Glutamatergic neuron (in vitro differentiated cells): Measurements from ENCODE around the gene KIF6. TPM values are rescaled to one million over a fixed set of nuclear protein-coding genes. Genes with fewer than 3 reads are reported as not detected.

Experiments used
- DNase-seq: peaks from one replicate; pipeline ENCODE4 v3.0.0; 2022
- H3K27ac Mint-ChIP-seq: one replicate; pipeline ENCODE4 v1.8.0; 2020; ENCODE audit warnings: mild to moderate bottlenecking, mixed read lengths, inconsistent platforms; ENCODE audit not compliant: unreplicated experiment
- H3K27me3 Mint-ChIP-seq: one replicate; pipeline ENCODE4 v1.8.0; 2020; ENCODE audit warnings: mild to moderate bottlenecking, moderate library complexity, mixed read lengths, inconsistent platforms; ENCODE audit not compliant: unreplicated experiment
- H3K36me3 Mint-ChIP-seq: one replicate; pipeline ENCODE4 v1.8.0; 2020; ENCODE audit warnings: mild to moderate bottlenecking, mixed read lengths, inconsistent platforms; ENCODE audit not compliant: unreplicated experiment
- H3K4me1 Mint-ChIP-seq: one replicate; pipeline ENCODE4 v1.8.0; 2020; ENCODE audit warnings: mild to moderate bottlenecking, low read depth, mixed read lengths, inconsistent platforms; ENCODE audit not compliant: unreplicated experiment
- H3K4me3 Mint-ChIP-seq: one replicate; pipeline ENCODE4 v1.8.0; 2020; ENCODE audit warnings: mild to moderate bottlenecking, mixed read lengths, inconsistent platforms; ENCODE audit not compliant: unreplicated experiment
- H3K9me3 Mint-ChIP-seq: one replicate; pipeline ENCODE4 v1.8.0; 2020; ENCODE audit warnings: mild to moderate bottlenecking, moderate library complexity, mixed read lengths, inconsistent platforms; ENCODE audit not compliant: unreplicated experiment
- CTCF ChIP-seq: fragments of 200-600 bp; sonication (generic); IDR thresholded peaks from one replicate; pipeline ENCODE4 v1.5.0; 2021; ENCODE audit not compliant: partially characterized antibody, unreplicated experiment
- long read RNA-seq: library from polyadenylated mRNA; unstranded; transcript quantifications from one replicate; pipeline ENCODE4 v2.0.0, GENCODE V29; 2020; ENCODE audit not compliant: unreplicated experiment
- total RNA-seq: library from RNA; stranded (reverse); fragmentation: NEBNext Ultra II Directional; extraction: Animal tissue kit (Norgen Biotek cat#: 25700); gene quantifications from one replicate; pipeline ENCODE4 v1.2.1, GENCODE V29; 2021; ENCODE audit not compliant: unreplicated experiment

The KIF6 gene
- total RNA-seq, result 1.1 TPM
- long read RNA-seq, result 0 reads

- H3K36me3 Mint-ChIP-seq, result no peaks in the 10 kb centered on the region
- TF ChIP-seq CTCF, result no peak
- peak; percentile 92 for DNase-seq
- no peaks in the 10 kb centered on the region for H3K9me3 Mint-ChIP-seq
- H3K27ac Mint-ChIP-seq, result no peak within 1 kb of the TSS
- no peaks in the 10 kb centered on the region for H3K4me1 Mint-ChIP-seq
- peaks cover 2% of the 10 kb centered on the region for H3K27me3 Mint-ChIP-seq
- H3K4me3 Mint-ChIP-seq, result peak within 1 kb of the TSS; percentile 95
Measured at GRCh38 chr6:39724787-39725631, at the start of gene KIF6. Gene KIF6 (minus strand): TSS chr6:39725408. CDS start chr6:39725310, 98 bp downstream.

- peaks cover 2% of the 10 kb centered on the region for H3K4me1 Mint-ChIP-seq
- H3K4me3 Mint-ChIP-seq, result no peak overlapping the region
- no peak overlapping the region for H3K27ac Mint-ChIP-seq
- TF ChIP-seq CTCF, result no peak
- H3K9me3 Mint-ChIP-seq, result no peaks in the 10 kb centered on the region
- peaks cover 3% of the 10 kb centered on the region for H3K27me3 Mint-ChIP-seq
- no peak for DNase-seq
- no peaks in the 10 kb centered on the region for H3K36me3 Mint-ChIP-seq
Measured at GRCh38 chr6:39773782-39774181, 48.6 kb upstream of the KIF6 start.

GRCh38 chr6:39772559-39773273 lies 47.5 kb upstream of the KIF6 start:
- Mint-ChIP-seq H3K4me1 (no peaks in the 10 kb centered on the region), H3K4me3 (no peak overlapping the region), H3K27me3 (peaks cover 2% of the 10 kb centered on the region), H3K36me3 (no peaks in the 10 kb centered on the region), H3K9me3 (no peaks in the 10 kb centered on the region), H3K27ac (no peak overlapping the region)
- DNase-seq, result no peak
- TF ChIP-seq CTCF, result no peak

- no peak for TF ChIP-seq CTCF
- no peaks in the 10 kb centered on the region for H3K4me1 Mint-ChIP-seq
- no peaks in the 10 kb centered on the region for H3K36me3 Mint-ChIP-seq
- H3K9me3 Mint-ChIP-seq, result no peaks in the 10 kb centered on the region
- no peak for DNase-seq
- peaks cover 4% of the 10 kb centered on the region for H3K27me3 Mint-ChIP-seq
- no peak overlapping the region for H3K4me3 Mint-ChIP-seq
- no peak overlapping the region for H3K27ac Mint-ChIP-seq
Measured at GRCh38 chr6:39770446-39770845, 45.2 kb upstream of the KIF6 start.

GRCh38 chr6:39769012-39769411 lies 43.8 kb upstream of the KIF6 start:
- DNase-seq, result no peak
- Mint-ChIP-seq H3K9me3 (peaks cover 3% of the 10 kb centered on the region), H3K36me3 (no peaks in the 10 kb centered on the region), H3K4me3 (no peak overlapping the region), H3K27me3 (peaks cover 4% of the 10 kb centered on the region), H3K27ac (no peak overlapping the region), H3K4me1 (no peaks in the 10 kb centered on the region)
- TF ChIP-seq CTCF, result no peak
